Measurements from ENCODE around the gene APBA3.

APBA3 gene

DNA sequence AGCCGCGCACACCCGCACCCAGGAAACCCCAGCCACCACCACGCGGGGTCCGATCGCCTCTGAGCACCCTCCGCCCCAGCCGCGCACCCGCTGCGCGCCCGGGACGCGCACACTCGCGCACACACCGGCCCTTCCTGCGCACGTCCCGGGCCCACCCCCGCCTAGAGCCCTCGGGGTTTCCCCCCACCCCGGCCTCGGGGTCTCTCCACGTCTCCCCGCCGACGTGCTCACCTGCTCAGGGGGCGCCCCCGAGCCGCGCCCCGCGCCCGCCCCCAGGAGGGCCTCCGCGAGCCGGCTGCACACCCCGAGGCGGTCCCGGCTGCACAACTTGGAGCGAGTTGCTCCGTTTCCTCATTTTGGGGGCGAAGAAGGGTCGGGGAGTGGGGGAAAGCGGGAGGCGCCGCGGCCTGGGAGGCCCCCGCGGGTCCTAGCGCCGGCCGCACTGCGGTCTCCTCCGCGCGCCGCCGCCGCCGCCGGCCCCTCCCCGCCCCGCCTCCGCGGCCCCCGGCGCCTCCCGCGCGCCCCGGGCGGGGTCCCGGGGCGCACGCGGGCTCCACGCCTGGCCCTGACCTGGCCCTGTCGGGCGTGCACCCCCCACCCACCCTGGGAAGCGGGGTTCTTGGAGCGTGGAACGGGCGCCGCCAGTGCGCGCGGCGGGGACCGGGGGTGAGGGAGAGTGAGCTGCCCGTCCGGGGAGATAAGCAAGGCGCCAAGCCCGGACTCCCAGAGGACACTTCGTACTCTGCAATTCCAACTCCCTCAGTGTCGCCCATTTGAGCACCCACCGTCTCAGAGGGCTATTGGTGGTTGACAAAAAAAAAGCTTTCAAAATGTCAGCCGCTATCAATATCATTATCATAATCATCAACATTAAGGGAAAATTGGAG lies 24.7 kb upstream of the APBA3 start, which contains the start of gene MATK:
MATK (minus strand) TSS at position 444 of the 887 bp plus-strand sequence. CDS start 1,246 bp downstream, outside the sequence.
- no peak for DNase-seq

GRCh38 chr19:3785451-3785937 lies 24.0 kb upstream of the APBA3 start:
- DNase-seq: no peak

GRCh38 chr19:3784607-3785450 lies 23.3 kb upstream of the APBA3 start:
- no peak for DNase-seq

DNA sequence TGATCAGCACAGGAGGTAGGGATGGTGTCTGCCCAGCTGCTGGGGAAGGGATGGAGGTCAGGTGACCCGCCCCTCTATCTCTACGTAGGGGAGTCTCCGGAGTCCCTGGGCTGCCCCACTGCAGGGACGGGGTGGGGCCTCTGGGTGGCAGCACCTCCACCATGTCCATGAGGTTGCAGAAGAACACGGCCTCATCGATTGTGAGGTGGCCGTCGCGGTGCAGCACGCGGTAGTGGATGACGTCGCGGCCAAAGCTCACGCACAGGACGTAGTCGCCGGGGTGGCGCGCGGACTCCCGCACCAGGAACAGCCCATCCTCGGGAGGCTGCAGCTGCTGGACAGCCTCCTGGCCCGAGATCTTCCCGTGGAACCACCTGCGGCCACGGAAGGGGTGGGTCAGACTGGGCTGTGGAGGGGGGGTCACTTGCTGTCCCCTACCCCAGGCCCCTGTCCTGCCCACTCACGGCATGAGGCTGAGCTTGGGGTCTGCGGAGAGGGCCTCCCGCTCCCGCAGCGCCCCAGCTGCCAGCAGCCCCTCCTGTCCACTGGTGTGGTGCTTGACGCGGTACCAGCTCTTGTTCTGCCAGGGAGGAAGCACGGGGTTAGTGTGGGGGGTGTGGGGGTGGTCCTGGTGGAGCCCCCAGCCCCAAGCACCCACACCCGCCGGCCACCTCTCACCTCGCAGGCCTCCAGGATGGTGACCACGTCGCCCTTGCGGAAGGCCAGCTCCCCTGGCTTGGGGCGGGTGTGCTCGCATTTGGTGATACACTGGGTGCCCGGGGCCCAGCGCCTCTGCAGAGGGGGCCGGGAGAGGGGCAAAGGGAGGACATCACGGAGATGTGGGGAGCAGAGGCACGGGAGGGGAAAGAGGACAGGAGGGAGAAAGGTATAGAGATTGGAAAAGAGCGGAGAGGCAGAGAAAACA lies 22.4 kb upstream of the APBA3 start:
- no peak for DNase-seq

DNA sequence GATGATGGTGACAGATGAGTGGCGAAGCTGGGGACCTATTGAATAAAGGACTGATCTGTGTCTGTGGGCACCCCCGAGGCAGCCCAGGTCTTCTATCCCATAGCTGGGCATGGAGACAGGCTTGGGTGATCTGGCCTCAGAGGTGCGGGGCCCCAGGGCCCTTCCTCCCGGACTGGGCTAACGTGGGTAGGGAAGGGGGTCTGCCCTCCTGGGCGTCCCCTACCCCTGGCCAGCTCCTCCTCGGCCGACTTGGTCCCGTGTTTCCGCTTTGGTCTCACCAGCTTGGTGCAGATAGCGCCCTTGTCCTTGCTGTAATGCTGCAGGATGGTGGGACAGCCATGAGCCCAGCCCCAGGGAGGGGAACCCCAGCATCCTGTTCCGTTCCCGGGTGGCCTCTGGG lies 21.4 kb upstream of the APBA3 start:
- DNase-seq: no peak

GRCh38 chr19:3782330-3782729 lies 20.8 kb upstream of the APBA3 start:
- DNase-seq: no peak

GRCh38 chr19:3781603-3782002 lies 20.1 kb upstream of the APBA3 start:
- DNase-seq: no peak

GRCh38 chr19:3780786-3781304 lies 19.4 kb upstream of the APBA3 start:
- DNase-seq: no peak

DNA sequence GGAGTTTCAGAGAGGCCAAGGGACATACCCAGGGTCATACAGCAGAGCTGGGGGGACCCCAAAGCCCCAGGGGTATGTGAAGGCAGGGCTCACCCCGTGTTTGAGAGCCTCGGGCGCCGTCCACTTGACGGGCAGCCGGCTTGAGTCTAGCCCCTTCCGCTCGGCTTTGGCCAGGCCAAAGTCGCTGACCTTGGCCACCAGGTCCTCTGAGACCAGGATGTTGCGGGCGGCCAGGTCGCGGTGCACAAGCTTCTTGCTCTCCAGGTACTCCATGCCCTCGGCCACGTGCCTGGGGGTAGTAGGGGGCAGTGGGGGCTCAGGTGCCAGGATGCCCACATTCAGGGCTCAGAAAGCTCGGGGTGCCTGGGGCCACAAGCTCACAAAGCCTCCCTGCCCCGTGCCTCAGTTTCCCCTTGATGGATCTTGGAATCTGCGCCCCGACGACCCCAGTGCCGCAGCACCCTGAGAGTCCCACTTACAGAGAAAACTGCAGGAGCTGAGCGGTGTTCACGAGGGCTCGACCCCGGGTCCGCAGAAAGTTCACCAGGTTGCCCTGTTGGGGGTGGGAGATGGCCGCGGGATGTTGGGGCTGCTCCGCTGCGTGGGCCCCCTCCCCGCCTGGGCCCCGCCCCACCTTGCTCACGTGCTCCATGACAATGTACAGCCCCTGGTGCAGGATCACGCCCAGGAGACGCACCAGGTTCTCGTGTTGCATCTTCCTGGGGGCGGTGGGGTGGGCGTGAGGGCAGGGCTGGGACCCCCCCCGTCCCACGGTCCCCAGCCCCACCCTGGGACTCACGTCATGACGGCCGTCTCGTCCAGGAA lies 17.6 kb upstream of the APBA3 start:
- no peak for DNase-seq

DNA sequence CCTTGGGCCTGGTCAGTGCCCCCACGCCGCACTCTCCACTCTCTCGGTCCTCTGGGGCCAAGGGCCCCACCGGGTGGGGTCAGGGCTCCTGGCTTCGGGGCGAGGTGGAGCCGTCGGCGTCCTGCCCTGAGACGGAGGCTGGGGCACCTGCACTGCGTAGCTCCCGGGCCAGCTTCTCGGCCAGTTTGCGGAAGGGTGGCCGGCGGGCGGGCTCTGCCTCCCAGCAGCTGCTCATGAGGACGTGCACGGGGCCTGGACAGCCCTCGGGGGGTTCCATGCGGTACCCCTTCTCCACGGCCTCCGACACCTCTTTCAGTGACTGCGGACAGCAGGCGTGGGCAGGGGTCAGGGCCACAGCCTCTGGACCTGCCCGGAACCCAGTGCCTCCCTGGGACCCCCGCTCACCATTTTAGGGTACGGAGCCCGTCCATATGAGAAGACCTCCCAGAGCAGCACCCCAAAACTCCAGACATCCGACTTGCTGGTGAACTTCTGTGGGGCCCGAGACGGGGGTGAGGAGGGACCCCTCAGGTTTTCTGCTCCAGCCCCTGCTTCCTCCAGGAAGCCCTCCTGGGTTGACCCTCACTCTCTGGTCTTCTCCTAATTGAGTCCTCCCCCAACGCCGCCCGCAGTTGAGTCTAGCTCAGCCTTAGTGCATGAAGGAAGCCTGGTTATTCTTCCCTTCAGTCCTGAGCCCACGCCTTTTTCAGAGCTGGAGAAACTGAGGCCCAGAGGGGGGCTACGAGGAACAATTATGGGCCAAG lies 16.8 kb upstream of the APBA3 start:
- no peak for DNase-seq

- no peak for DNase-seq
Observed at GRCh38 chr19:3776479-3777040, 15.1 kb upstream of the APBA3 start.

GRCh38 chr19:3775831-3776230 lies 14.3 kb upstream of the APBA3 start:
- DNase-seq: no peak

- DNase-seq: no peak
Observed at GRCh38 chr19:3775374-3775711, 13.9 kb upstream of the APBA3 start.

DNA sequence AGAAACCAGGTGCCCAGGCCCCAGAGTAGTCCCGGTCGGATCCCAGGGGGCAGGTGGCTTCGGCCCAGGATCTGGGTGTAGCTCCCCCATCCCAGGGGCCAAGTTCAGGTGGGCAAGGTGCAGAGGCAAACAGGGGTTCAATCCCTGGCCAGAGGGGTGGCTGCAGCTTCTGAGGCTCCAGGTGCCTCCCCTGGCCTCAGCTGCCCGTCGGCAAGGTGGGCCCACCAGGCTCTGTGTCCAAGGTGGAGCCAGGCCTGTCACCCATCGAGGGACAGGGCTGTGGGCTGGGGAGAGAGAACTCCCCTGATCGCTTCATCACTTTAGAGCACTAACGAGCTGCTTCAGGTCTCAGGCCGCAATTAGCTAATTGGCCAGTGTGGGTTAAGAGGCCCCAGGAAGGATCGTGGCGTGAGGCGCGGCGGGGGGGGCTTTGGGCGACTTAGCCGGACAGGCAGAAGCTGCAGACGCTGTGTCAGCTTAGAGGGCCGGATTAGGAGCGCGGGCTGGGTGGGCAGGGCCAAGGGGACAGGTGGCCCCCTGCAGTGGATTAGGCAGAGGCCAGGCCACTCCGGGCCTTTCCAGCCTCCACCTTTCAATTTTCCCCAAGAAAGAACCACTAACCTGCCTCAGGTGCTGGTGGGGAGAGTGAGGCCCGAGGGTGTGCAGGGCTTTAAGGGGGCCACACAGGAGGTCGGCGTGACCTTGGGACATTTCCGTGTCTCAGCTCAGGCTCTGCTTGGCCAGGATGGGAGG lies 13.3 kb upstream of the APBA3 start:
- no peak for DNase-seq

- no peak for DNase-seq
Observed at GRCh38 chr19:3773814-3774515, 12.5 kb upstream of the APBA3 start.

- DNase-seq: no peak
Observed at GRCh38 chr19:3771906-3772455, 10.5 kb upstream of the APBA3 start, which contains the start of gene RAX2. RAX2 (minus strand) TSS chr19:3772228; CDS start chr19:3771742, 486 bp downstream.

- DNase-seq: no peak
Observed at GRCh38 chr19:3771000-3771905, 9.8 kb upstream of the APBA3 start.

Measured in NCI-H748 treated with DMSO at 0.1 percent for 48 hours (cell line).